Mucosa of descending colon (tissue), 3 donors: ENCODE measurements around the gene PDLIM7. TPM values are rescaled to one million over a fixed set of nuclear protein-coding genes. Genes with fewer than 3 reads are reported as not detected.
A peak's percentile ranks its signal among the peaks of the same experiment; 100 is the strongest.

ENCODE experiments used
- ATAC-seq: fragments of 200-7000 bp; cut with Tn5 transposase; one replicate; pipeline ENCODE4 v1.9.1; 2020; ENCODE audit warnings: mild to moderate bottlenecking, moderate library complexity
- DNase-seq, 3 donors: peaks; one replicate each; pipeline ENCODE4 v3.0.0-alpha.2; 2020
- H3K36me3 ChIP-seq: fragments of 200-600 bp; one replicate; pipeline ENCODE4 v1.8.0; 2021; ENCODE audit warnings: low read depth, mild to moderate bottlenecking
- H3K4me1 ChIP-seq: fragments of 200-600 bp; one replicate; pipeline ENCODE4 v1.8.0; 2021; ENCODE audit warnings: low read depth, mild to moderate bottlenecking
- H3K4me3 ChIP-seq: fragments of 200-600 bp; one replicate; pipeline ENCODE4 v1.8.0; 2021; ENCODE audit warnings: mild to moderate bottlenecking
- H3K9me3 ChIP-seq: fragments of 200-600 bp; one replicate; pipeline ENCODE4 v1.8.0; 2021; ENCODE audit warnings: mild to moderate bottlenecking
- CTCF ChIP-seq: fragments of 200-600 bp; IDR thresholded peaks from one replicate; pipeline ENCODE4 v1.8.0; 2022; ENCODE audit warnings: antibody characterized with exemption, mild to moderate bottlenecking
- intact Hi-C, 2 donors: fragments of 100-400 bp; cut with DNase I in 1 of 2; cut with micrococcal nuclease in 1 of 2; formaldehyde crosslinking; loops; one replicate each; pipeline versions ENCODE4 v1.11.0 to v1.11.1; 2022; cut with DNase I, micrococcal nuclease
- total RNA-seq, 3 donors: library from RNA; stranded (reverse); fragmentation: NEBNext Ultra II Directional in 2 of 3; extraction: Animal tissue kit (Norgen Biotek cat#: 25700) in 2 of 3; gene quantifications; one replicate each; pipeline versions ENCODE4 v1.2.1 to v1.2.4, GENCODE V29; 2021 to 2023
- donor health status: DM: no; HTN: no; CAD: no; lungs with moderate emphysema.
- donor health status: DM: no; HTN: no; CAD: no.
- donor health status: DM: no; HTN: yes; CAD: no.

PDLIM7 gene
- total RNA-seq, 3 donors from 2014 or later, result 12.9 to 333 (median 54.0) TPM

GRCh38 chr5:177450667-177451424 is 46.6 kb downstream of the PDLIM7 start:
- intact Hi-C loops, result loop anchor here (5.0 kb wide), 1 partner anchor 59 kb away; no protein-coding TSS in a partner anchor
- ATAC-seq, result no peak
- peak in 1 of 3 donors; percentile 40 for DNase-seq
- Histone ChIP-seq H3K4me1 (peaks cover 23% of the 10 kb centered on the region), H3K36me3 (no peaks in the 10 kb centered on the region), H3K9me3 (no peaks in the 10 kb centered on the region), H3K4me3 (no peak overlapping the region)
- no peak for TF ChIP-seq CTCF

- intact Hi-C loops, result loop anchor here (5.0 kb wide), 1 partner anchor 57 kb away; no protein-coding TSS in a partner anchor
- Histone ChIP-seq H3K4me1 (peaks cover 27% of the 10 kb centered on the region), H3K4me3 (no peak overlapping the region), H3K9me3 (no peaks in the 10 kb centered on the region), H3K36me3 (no peaks in the 10 kb centered on the region)
- TF ChIP-seq CTCF, result no peak
- DNase-seq, result peak in 1 of 3 donors; percentile 46
- no peak for ATAC-seq
Measured at GRCh38 chr5:177449140-177450061, 48.0 kb downstream of the PDLIM7 start.

DNA sequence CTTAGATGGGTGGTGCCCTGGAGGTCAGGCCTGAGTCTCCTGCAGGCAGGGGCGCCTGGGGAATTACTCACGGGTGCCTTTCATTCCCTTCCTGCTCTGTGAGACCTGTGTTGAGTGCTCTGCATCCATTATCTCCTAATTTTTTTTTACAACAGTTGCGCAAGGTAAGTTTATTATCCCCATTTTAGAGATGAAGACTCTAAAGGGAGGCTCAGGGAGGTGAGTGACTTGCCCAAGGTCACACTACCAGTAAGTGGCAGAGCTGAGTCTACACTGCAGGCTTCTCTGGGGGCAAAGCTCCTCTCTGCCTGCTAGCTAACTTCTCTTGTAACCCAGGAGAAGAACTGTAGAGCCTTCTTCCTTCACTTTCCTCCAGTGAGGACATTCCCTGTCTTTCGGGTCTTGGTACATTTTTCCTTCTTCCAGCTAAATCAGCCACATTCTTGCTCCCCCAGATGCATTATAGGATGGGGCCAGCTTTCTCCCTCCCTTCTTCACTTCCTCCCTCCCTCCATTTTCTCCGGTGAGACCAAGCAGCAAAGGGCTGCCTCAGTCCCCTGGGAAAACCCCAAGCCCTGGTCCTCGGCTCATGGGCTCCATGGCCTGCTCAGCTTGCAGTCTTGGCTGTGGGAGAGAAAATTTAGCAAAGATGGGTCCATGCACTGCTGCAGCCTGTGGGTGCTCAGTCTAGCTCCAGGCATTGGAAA is 49.0 kb downstream of the PDLIM7 start:
- Histone ChIP-seq H3K4me1 (peaks cover 21% of the 10 kb centered on the region), H3K9me3 (no peaks in the 10 kb centered on the region), H3K36me3 (no peaks in the 10 kb centered on the region), H3K4me3 (no peak overlapping the region)
- intact Hi-C loops, result no loop called here
- TF ChIP-seq CTCF, result no peak
- ATAC-seq (no peak), DNase-seq (no peak)

DNA sequence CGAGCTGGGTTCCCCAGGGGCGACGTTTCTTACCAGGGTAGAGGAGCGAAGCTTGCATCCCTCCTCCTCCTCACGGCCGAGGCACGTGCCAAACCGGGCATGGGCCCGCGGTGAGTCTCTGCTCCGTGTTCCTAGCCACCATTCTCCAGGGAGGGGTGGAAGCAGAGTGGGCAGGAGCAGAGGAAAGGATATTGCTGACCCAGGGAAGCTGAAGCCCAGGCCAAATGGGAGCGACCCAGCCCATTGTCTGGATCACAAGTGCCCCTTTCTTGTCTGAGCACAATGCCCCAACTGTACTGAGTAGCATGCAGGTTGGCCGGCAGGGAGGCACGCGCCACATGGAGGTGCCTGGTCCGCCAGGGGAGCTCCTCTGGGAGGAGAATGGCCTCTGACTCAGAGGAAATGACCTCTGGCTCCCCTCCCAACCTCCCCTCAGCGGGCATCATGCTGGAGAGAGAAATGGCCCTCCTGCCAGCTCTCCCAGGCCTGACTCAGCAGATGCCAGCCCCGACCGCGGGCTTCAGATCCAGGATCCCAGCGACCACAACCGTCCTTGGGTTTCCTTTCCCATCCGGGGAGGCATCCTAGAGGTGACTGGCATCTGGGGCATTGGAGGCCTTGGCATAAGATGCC is 49.7 kb downstream of the PDLIM7 start:
- H3K9me3 ChIP-seq, result no peaks in the 10 kb centered on the region
- intact Hi-C loops, result no loop called here
- no peak overlapping the region for H3K4me3 ChIP-seq
- no peaks in the 10 kb centered on the region for H3K36me3 ChIP-seq
- TF ChIP-seq CTCF, result no peak
- H3K4me1 ChIP-seq, result peaks cover 21% of the 10 kb centered on the region
- DNase-seq (peak in 1 of 3 donors; percentile 66), ATAC-seq (peak; percentile 29)

DNA sequence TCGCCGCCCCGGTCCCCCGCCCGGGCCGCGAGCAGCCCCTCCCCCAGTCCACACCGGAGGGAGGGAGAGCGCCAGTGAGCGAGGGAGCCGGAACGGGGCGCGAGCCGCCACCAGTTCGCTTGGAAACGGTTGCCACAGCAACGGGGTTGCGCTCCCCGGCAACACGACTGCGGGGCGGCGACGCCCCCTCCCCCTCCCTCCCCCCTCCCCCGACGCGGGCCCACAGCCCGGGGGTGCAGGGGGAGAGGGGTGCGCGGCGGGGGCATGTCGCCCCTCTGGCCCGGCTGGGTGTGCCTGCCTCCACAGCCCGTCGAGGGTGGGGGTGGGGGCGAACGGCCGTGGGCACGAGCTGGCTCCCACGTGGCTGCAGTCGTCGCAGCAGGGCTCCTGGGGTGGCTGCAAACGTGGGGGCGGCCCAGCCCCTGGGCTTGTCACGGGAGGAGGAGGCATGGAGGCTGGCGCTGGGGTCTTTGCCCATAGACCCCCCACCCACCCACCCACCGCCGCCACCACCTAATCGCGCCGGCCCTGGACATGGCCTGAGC is 50.3 kb downstream of the PDLIM7 start:
- no peak overlapping the region for H3K4me3 ChIP-seq
- ATAC-seq, result peak; percentile 38
- no peak for TF ChIP-seq CTCF

More for the DNA sequence above, 50.3 kb downstream of the PDLIM7 start:
- Histone ChIP-seq H3K4me1 (peaks cover 21% of the 10 kb centered on the region), H3K9me3 (no peaks in the 10 kb centered on the region), H3K36me3 (no peaks in the 10 kb centered on the region)
- intact Hi-C loops, result no loop called here
- peak; percentile 60 to 81 (median 66) for DNase-seq
